Gastrocnemius medialis (tissue), 4 donors: ENCODE measurements around the gene REEP1.

Experiments used
- POLR2A ChIP-seq, 2 donors: fragments of 450-650 bp; IDR thresholded peaks; one replicate each; pipeline ENCODE4 v1.6.1; 2017; ENCODE audit warnings: antibody characterized with exemption in 2 of 2, mild to moderate bottlenecking in 2 of 2, moderate library complexity in 2 of 2
- TF ChIP-seq, protein P1 (sequence below), 5 experiments: fragments of 450-650 bp in 3 of 5; fragments of 200-600 bp in 2 of 5; sonication (generic) in 2 of 5; IDR thresholded peaks in 4 of 5; conservative IDR thresholded peaks in 1 of 5; 1 replicate in 4 of 5; 2 replicates in 1 of 5; pipeline ENCODE4 v1.5.1; 2016 to 2019; ENCODE audit warnings: antibody characterized with exemption in 5 of 5, mild to moderate bottlenecking in 3 of 5, moderate library complexity in 3 of 5

DNA sequence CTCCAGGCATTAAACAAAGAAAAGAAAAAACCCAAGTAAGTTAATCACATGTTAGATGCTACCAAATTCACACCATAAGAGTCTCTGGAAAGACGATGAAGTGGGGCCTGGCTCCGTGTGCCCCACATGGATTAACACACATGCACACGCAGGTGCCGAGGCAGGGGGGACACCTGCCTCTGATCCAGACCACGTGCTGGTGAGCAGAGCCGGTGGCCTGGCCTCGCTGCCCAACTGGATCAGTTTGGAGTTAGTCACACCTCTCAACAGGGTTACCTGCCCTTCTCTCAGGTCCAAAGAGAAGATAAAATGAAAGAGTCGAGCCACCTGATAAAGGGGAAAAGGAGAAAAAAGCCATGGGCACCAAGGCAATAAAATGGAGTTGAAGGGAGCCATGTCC lies 97.7 kb downstream of the REEP1 start:
- TF ChIP-seq, protein P1, sequence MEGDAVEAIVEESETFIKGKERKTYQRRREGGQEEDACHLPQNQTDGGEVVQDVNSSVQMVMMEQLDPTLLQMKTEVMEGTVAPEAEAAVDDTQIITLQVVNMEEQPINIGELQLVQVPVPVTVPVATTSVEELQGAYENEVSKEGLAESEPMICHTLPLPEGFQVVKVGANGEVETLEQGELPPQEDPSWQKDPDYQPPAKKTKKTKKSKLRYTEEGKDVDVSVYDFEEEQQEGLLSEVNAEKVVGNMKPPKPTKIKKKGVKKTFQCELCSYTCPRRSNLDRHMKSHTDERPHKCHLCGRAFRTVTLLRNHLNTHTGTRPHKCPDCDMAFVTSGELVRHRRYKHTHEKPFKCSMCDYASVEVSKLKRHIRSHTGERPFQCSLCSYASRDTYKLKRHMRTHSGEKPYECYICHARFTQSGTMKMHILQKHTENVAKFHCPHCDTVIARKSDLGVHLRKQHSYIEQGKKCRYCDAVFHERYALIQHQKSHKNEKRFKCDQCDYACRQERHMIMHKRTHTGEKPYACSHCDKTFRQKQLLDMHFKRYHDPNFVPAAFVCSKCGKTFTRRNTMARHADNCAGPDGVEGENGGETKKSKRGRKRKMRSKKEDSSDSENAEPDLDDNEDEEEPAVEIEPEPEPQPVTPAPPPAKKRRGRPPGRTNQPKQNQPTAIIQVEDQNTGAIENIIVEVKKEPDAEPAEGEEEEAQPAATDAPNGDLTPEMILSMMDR (IDR thresholded peaks at IDR 0.05 in 4 of 5, conservative IDR thresholded peaks at IDR 0.05 in 1 of 5), result no peak
- TF ChIP-seq POLR2A (IDR thresholded peaks at IDR 0.05), result no peak
